SK-N-MC (cell line): ENCODE results near the gene FNTB.

Experiments used
- DNase-seq: peaks from one replicate; pipeline ENCODE4 v3.0.0-alpha.2; 2011; ENCODE audit warnings: low read depth, low spot score
- H3K27ac ChIP-seq: fragments of 200-600 bp; sonication (generic); 2 replicates; pipeline ENCODE4 v1.5.1; 2016; ENCODE audit warnings: mixed run types
- H3K36me3 ChIP-seq: fragments of 200-600 bp; sonication (generic); 2 replicates; pipeline ENCODE4 v1.6.1; 2017; ENCODE audit warnings: antibody characterized with exemption, low read length, mixed read lengths; ENCODE audit not compliant: insufficient read depth
- H3K4me3 ChIP-seq: fragments of 200-600 bp; sonication (generic); 2 replicates; pipeline ENCODE4 v1.5.1; 2016
- H3K9ac ChIP-seq: fragments of 200-600 bp; sonication (generic); 2 replicates; pipeline ENCODE4 v1.8.0; 2017; ENCODE audit warnings: mixed run types, mixed read lengths; ENCODE audit not compliant: insufficient read length
- H3K9me3 ChIP-seq: fragments of 200-600 bp; sonication (generic); 2 replicates; pipeline ENCODE4 v1.6.1; 2017; ENCODE audit warnings: low read depth, mild to moderate bottlenecking, antibody characterized with exemption, low read length, moderate library complexity, mixed read lengths
- EZH2 ChIP-seq: fragments of 200-600 bp; sonication (generic); IDR thresholded peaks from one replicate; pipeline ENCODE4 v1.6.1; 2017; ENCODE audit warnings: antibody characterized with exemption
- FOXP2 ChIP-seq: optimal IDR thresholded peaks from 2 replicates; pipeline ENCODE3; 2011; ENCODE audit warnings: mild to moderate bottlenecking, moderate library complexity; ENCODE audit not compliant: insufficient read depth; ENCODE audit errors: extremely low read length, control extremely low read depth
- POLR2AphosphoS5 ChIP-seq: IDR thresholded peaks from 2 replicates; pipeline ENCODE4 v1.6.1; 2012; ENCODE audit warnings: mild to moderate bottlenecking, low read depth, low read length, borderline replicate concordance

FNTB gene

GRCh38 chr14:64951291-64951690 lies 35.4 kb upstream of the FNTB start:
- no peak for DNase-seq
- no peak for TF ChIP-seq EZH2
- no peak for TF ChIP-seq FOXP2
- TF ChIP-seq POLR2AphosphoS5 = no peak
- H3K4me3 ChIP-seq = no peak overlapping the region
- no peaks in the 10 kb centered on the region for H3K9me3 ChIP-seq
- peaks cover 10% of the 10 kb centered on the region; the same call in 1 of the 2 replicates for H3K36me3 ChIP-seq
- no peak overlapping the region for H3K9ac ChIP-seq
- no peak overlapping the region for H3K27ac ChIP-seq

GRCh38 chr14:64951724-64952123 lies 35.0 kb upstream of the FNTB start:
- no peak for TF ChIP-seq EZH2
- no peak for TF ChIP-seq POLR2AphosphoS5
- no peak for TF ChIP-seq FOXP2
- H3K9ac ChIP-seq = no peak overlapping the region
- no peak overlapping the region for H3K27ac ChIP-seq
- H3K9me3 ChIP-seq = no peaks in the 10 kb centered on the region
- H3K36me3 ChIP-seq = peaks cover 7% of the 10 kb centered on the region; the same call in 1 of the 2 replicates
- DNase-seq = no peak
- no peak overlapping the region for H3K4me3 ChIP-seq

GRCh38 chr14:64952598-64953309 lies 33.9 kb upstream of the FNTB start:
- peaks cover 6% of the 10 kb centered on the region; the same call in 1 of the 2 replicates for H3K36me3 ChIP-seq
- H3K9ac ChIP-seq = no peak overlapping the region
- DNase-seq = no peak
- TF ChIP-seq POLR2AphosphoS5 = no peak
- H3K4me3 ChIP-seq = no peak overlapping the region
- no peaks in the 10 kb centered on the region for H3K9me3 ChIP-seq
- H3K27ac ChIP-seq = no peak overlapping the region

GRCh38 chr14:64953310-64953654 lies 33.4 kb upstream of the FNTB start:
- no peak for DNase-seq
- Histone ChIP-seq H3K36me3 (peaks cover 6% of the 10 kb centered on the region; the same call in 1 of the 2 replicates), H3K9me3 (no peaks in the 10 kb centered on the region), H3K4me3 (no peak overlapping the region), H3K27ac (no peak overlapping the region), H3K9ac (no peak overlapping the region)
- TF ChIP-seq POLR2AphosphoS5 (no peak), EZH2 (no peak), FOXP2 (no peak)

GRCh38 chr14:64953661-64954060 lies 33.0 kb upstream of the FNTB start:
- H3K27ac ChIP-seq = no peak overlapping the region

GRCh38 chr14:64954491-64955240 lies 32.0 kb upstream of the FNTB start:
- Histone ChIP-seq H3K9me3 (no peaks in the 10 kb centered on the region), H3K9ac (no peak overlapping the region), H3K36me3 (peaks cover 6% of the 10 kb centered on the region; the same call in 1 of the 2 replicates), H3K4me3 (no peak overlapping the region), H3K27ac (no peak overlapping the region)
- TF ChIP-seq POLR2AphosphoS5 (no peak), EZH2 (no peak), FOXP2 (no peak)
- DNase-seq = no peak

More at GRCh38 chr14:64953661-64954060, 33.0 kb upstream of the FNTB start:
- H3K4me3 ChIP-seq = no peak overlapping the region
- no peak overlapping the region for H3K9ac ChIP-seq
- H3K9me3 ChIP-seq = no peaks in the 10 kb centered on the region
- no peak for DNase-seq
- TF ChIP-seq FOXP2 (no peak), POLR2AphosphoS5 (no peak), EZH2 (no peak)
- peaks cover 6% of the 10 kb centered on the region; the same call in 1 of the 2 replicates for H3K36me3 ChIP-seq

GRCh38 chr14:64955297-64955696 lies 31.4 kb upstream of the FNTB start:
- H3K4me3 ChIP-seq = no peak overlapping the region
- no peak overlapping the region for H3K27ac ChIP-seq
- no peak for DNase-seq
- peaks cover 5% of the 10 kb centered on the region; the same call in 1 of the 2 replicates for H3K36me3 ChIP-seq
- no peak for TF ChIP-seq FOXP2
- TF ChIP-seq EZH2 = no peak
- TF ChIP-seq POLR2AphosphoS5 = no peak
- no peaks in the 10 kb centered on the region for H3K9me3 ChIP-seq
- no peak overlapping the region for H3K9ac ChIP-seq

- Histone ChIP-seq H3K9me3 (no peaks in the 10 kb centered on the region), H3K4me3 (no peak overlapping the region), H3K27ac (no peak overlapping the region), H3K36me3 (no peaks in the 10 kb centered on the region), H3K9ac (no peak overlapping the region)
- no peak for DNase-seq
- TF ChIP-seq EZH2 (no peak), POLR2AphosphoS5 (no peak), FOXP2 (no peak)
Measured at GRCh38 chr14:64956697-64957406, 29.8 kb upstream of the FNTB start.
